GM19035 (cell line): ENCODE data around the gene ROBO1.

Experiments
- ATAC-seq: cut with Tn5 transposase; IDR thresholded peaks from one replicate; pipeline ENCODE4 v1.9.1; 2021; ENCODE audit not compliant: unreplicated experiment

The ROBO1 gene

GRCh38 chr3:78937475-78937874, 830.3 kb downstream of the ROBO1 start:
- no peak for ATAC-seq

- no peak for ATAC-seq
Observed at GRCh38 chr3:78927759-78928158, 840.0 kb downstream of the ROBO1 start.

- ATAC-seq, result no peak
Observed at GRCh38 chr3:78926523-78926922, 841.3 kb downstream of the ROBO1 start.

- ATAC-seq, result no peak
Observed at GRCh38 chr3:78924711-78925110, 843.1 kb downstream of the ROBO1 start.

- ATAC-seq, result peak; percentile 86
Observed at GRCh38 chr3:78919021-78919755, 848.6 kb downstream of the ROBO1 start.

- peak; percentile 24 for ATAC-seq
Observed at GRCh38 chr3:78918361-78919020, 849.3 kb downstream of the ROBO1 start.

GRCh38 chr3:78917536-78917935, 850.3 kb downstream of the ROBO1 start:
- no peak for ATAC-seq

GRCh38 chr3:78913711-78914110, 854.1 kb downstream of the ROBO1 start:
- no peak for ATAC-seq

GRCh38 chr3:78912687-78913086, 855.1 kb downstream of the ROBO1 start:
- no peak for ATAC-seq

- ATAC-seq, result no peak
Observed at GRCh38 chr3:78912259-78912658, 855.5 kb downstream of the ROBO1 start.

GRCh38 chr3:78911394-78911793, 856.4 kb downstream of the ROBO1 start:
- ATAC-seq, result no peak

- no peak for ATAC-seq
Observed at GRCh38 chr3:78908236-78908635, 859.6 kb downstream of the ROBO1 start.

- ATAC-seq, result no peak
Observed at GRCh38 chr3:78907367-78907766, 860.4 kb downstream of the ROBO1 start.

- no peak for ATAC-seq
Observed at GRCh38 chr3:78906930-78907329, 860.9 kb downstream of the ROBO1 start.

GRCh38 chr3:78906245-78906644, 861.6 kb downstream of the ROBO1 start:
- ATAC-seq, result no peak

- no peak for ATAC-seq
Observed at GRCh38 chr3:78905700-78906099, 862.1 kb downstream of the ROBO1 start.

- ATAC-seq, result no peak
Observed at GRCh38 chr3:78901544-78901943, 866.3 kb downstream of the ROBO1 start.

GRCh38 chr3:78900880-78901279, 866.9 kb downstream of the ROBO1 start:
- no peak for ATAC-seq

GRCh38 chr3:78900426-78900825, 867.4 kb downstream of the ROBO1 start:
- ATAC-seq, result no peak

GRCh38 chr3:78895528-78895927, 872.3 kb downstream of the ROBO1 start:
- no peak for ATAC-seq

- ATAC-seq, result no peak
Observed at GRCh38 chr3:78894787-78895186, 873.0 kb downstream of the ROBO1 start.

- no peak for ATAC-seq
Observed at GRCh38 chr3:78893161-78893560, 874.6 kb downstream of the ROBO1 start.

- ATAC-seq, result no peak
Observed at GRCh38 chr3:78889348-78889747, 878.5 kb downstream of the ROBO1 start.
